Astrocyte of the cerebellum (primary cell): ENCODE data around the gene ZEB1.

Experiments used
- DNase-seq: peaks from one replicate; pipeline ENCODE4 v3.0.0-alpha.2; 2011; ENCODE audit warnings: low read depth
- H3K4me3 ChIP-seq: 2 replicates; pipeline ENCODE4 v1.5.1; 2011; ENCODE audit warnings: mild to moderate bottlenecking, low read depth, low read length, moderate library complexity
- CTCF ChIP-seq: IDR thresholded peaks from 2 replicates; pipeline ENCODE4 v1.5.1; 2012; ENCODE audit warnings: low read length, low read depth, moderate library complexity, mild to moderate bottlenecking; ENCODE audit errors: missing control alignments
- in situ Hi-C: cut with HindIII; loops from 2 replicates; pipeline ENCODE4 v1.10.0; 2017; ENCODE audit warnings: low sequenced_read_pairs

ZEB1 gene

GRCh38 chr10:31508882-31509281, 189.9 kb downstream of the ZEB1 start:
- no peak overlapping the region for H3K4me3 ChIP-seq
- no peak for TF ChIP-seq CTCF
- DNase-seq: no peak
- in situ Hi-C loops: no loop called here

- no peak for TF ChIP-seq CTCF
- in situ Hi-C loops: no loop called here
- H3K4me3 ChIP-seq: no peak overlapping the region
- DNase-seq: no peak
Measured at GRCh38 chr10:31509989-31510388, 191.0 kb downstream of the ZEB1 start.

- no peak for DNase-seq
- no peak for TF ChIP-seq CTCF
- H3K4me3 ChIP-seq: no peak overlapping the region
- in situ Hi-C loops: no loop called here
Measured at GRCh38 chr10:31515116-31515515, 196.1 kb downstream of the ZEB1 start.

GRCh38 chr10:31515819-31516402, 196.9 kb downstream of the ZEB1 start:
- in situ Hi-C loops: no loop called here
- H3K4me3 ChIP-seq: no peak overlapping the region
- DNase-seq: no peak
- no peak for TF ChIP-seq CTCF

GRCh38 chr10:31520986-31521831, 202.2 kb downstream of the ZEB1 start:
- in situ Hi-C loops: no loop called here
- TF ChIP-seq CTCF: no peak

GRCh38 chr10:31522820-31523219, 203.8 kb downstream of the ZEB1 start:
- in situ Hi-C loops: no loop called here
- DNase-seq: no peak
- H3K4me3 ChIP-seq: no peak overlapping the region
- TF ChIP-seq CTCF: no peak

More at GRCh38 chr10:31520986-31521831, 202.2 kb downstream of the ZEB1 start:
- no peak overlapping the region for H3K4me3 ChIP-seq
- no peak for DNase-seq
